HL-60 (cell line): ENCODE data around the gene HEMK1.

ENCODE experiments used
- DNase-seq, 2 experiments: peaks; one replicate each; pipeline ENCODE4 v3.0.0-alpha.2; 2010 to 2020; ENCODE audit warnings: low read depth in 1 of 2, low spot score in 1 of 2
- H3K27ac ChIP-seq: fragments of 250-450 bp; sonication (Bioruptor Pico); replicated peaks from 2 replicates; pipeline ENCODE4 v1.5.1; 2020; ENCODE audit warnings: mild to moderate bottlenecking, moderate library complexity
- H3K27me3 ChIP-seq: fragments of 250-450 bp; sonication (Bioruptor Pico); 2 replicates; pipeline ENCODE4 v1.5.1; 2021; ENCODE audit warnings: mild to moderate bottlenecking, moderate library complexity; ENCODE audit not compliant: insufficient read depth, poor library complexity, severe bottlenecking
- H3K4me3 ChIP-seq: replicated peaks from 2 replicates; pipeline ENCODE4 v1.5.1; 2011; ENCODE audit warnings: mild to moderate bottlenecking, control low read depth, low read length; ENCODE audit not compliant: insufficient read depth
- CTCF ChIP-seq: IDR thresholded peaks from one replicate; pipeline ENCODE4 v1.5.1; 2011; ENCODE audit warnings: low read length, control low read depth, inconsistent platforms; ENCODE audit not compliant: insufficient read depth
- GABPA ChIP-seq: IDR thresholded peaks from 2 replicates; pipeline ENCODE4 v1.6.1; 2012; ENCODE audit warnings: low read depth
- POLR2AphosphoS5 ChIP-seq: IDR thresholded peaks from 2 replicates; pipeline ENCODE4 v1.6.1; 2012; ENCODE audit warnings: low read depth
- REST ChIP-seq: IDR thresholded peaks from 2 replicates; pipeline ENCODE4 v1.6.1; 2012; ENCODE audit warnings: low read depth; ENCODE audit not compliant: insufficient replicate concordance
- SPI1 ChIP-seq: IDR thresholded peaks from 2 replicates; pipeline ENCODE4 v1.6.1; 2012; ENCODE audit warnings: low read depth, mild to moderate bottlenecking, borderline replicate concordance

HEMK1 gene

DNA sequence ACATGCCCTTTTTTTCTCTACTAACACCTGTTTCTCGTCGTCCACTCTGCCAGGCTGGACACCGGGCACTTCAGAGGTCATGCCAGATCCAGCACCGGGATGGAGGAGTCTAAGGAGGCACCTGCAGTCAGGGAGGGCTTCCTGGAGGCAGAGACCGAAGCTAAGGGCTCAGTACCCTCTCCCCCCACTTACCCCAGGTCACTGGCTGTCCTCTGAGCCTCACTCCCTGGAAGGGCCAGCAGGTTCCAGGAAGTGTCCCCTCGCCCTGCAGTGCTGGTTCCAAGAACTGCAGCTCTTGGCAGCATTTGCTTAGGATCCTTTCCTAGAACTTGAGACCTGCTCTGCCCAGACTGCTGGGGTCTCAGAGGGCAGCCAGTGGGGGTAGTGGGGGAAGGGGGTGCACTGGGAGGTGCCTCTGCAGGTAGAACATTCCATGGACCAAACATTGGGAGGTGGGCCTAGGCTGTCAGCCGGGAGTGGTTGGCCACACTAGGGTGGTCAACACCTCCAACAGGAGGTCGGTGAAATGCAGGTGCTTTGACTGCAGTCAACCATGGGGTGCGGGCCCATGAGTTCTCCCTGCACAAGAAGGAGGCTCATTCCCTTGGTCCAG, 30.9 kb downstream of the HEMK1 start:
- no peak for DNase-seq
- Histone ChIP-seq H3K4me3 (no peak overlapping the region), H3K27ac (peak overlapping the region; percentile 94), H3K27me3 (no peaks in the 10 kb centered on the region)
- TF ChIP-seq CTCF (no peak), POLR2AphosphoS5 (no peak), GABPA (no peak)

DNA sequence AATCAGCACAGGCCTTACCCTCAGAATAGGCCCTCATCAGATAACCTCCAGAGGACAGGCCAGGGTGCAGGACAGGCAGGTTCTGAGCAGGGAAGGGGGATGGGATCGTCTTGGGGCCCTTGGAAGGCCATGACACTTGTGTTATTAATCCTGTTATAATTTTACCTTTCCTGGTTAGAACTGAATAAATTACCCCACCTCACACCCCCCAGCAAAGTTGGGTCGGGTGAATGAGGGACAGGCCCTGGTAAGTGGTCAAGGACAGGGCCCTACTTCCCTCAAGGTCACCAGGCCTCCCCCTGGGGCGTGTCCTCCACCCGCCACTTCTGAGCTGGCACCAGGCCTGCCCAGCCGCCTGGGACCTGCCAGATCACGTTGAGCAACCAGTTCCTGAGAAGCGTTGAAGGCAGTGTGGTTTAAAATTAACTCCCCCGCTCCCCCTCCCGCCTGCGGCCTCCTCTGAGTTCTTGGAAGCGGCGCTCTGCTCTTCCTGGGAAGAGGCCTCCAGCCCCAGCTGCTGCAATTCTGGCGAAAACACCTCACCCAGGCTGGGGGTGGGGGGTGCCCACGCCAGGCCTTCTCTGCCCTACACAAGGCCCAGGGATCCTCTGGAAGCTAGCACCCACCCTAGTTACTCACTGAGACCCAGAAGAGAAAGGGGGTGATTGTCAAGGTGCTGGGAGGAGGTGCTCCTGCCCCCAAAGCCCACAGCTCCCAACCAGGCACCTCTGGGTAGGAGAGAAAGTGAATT, 31.7 kb downstream of the HEMK1 start:
- Histone ChIP-seq H3K27ac (peak overlapping the region; percentile 94), H3K4me3 (no peak overlapping the region), H3K27me3 (no peaks in the 10 kb centered on the region)
- DNase-seq = peak; percentile 97 to 98
- TF ChIP-seq GABPA = no peak
- TF ChIP-seq CTCF = no peak
- TF ChIP-seq POLR2AphosphoS5 = peak; percentile 91

GRCh38 chr3:50602595-50603191, 33.4 kb downstream of the HEMK1 start:
- Histone ChIP-seq H3K4me3 (no peak overlapping the region), H3K27ac (peak overlapping the region; percentile 94), H3K27me3 (no peaks in the 10 kb centered on the region)
- no peak for DNase-seq
- TF ChIP-seq POLR2AphosphoS5 = no peak
- TF ChIP-seq GABPA = no peak
- no peak for TF ChIP-seq REST
- no peak for TF ChIP-seq SPI1
- TF ChIP-seq CTCF = no peak

DNA sequence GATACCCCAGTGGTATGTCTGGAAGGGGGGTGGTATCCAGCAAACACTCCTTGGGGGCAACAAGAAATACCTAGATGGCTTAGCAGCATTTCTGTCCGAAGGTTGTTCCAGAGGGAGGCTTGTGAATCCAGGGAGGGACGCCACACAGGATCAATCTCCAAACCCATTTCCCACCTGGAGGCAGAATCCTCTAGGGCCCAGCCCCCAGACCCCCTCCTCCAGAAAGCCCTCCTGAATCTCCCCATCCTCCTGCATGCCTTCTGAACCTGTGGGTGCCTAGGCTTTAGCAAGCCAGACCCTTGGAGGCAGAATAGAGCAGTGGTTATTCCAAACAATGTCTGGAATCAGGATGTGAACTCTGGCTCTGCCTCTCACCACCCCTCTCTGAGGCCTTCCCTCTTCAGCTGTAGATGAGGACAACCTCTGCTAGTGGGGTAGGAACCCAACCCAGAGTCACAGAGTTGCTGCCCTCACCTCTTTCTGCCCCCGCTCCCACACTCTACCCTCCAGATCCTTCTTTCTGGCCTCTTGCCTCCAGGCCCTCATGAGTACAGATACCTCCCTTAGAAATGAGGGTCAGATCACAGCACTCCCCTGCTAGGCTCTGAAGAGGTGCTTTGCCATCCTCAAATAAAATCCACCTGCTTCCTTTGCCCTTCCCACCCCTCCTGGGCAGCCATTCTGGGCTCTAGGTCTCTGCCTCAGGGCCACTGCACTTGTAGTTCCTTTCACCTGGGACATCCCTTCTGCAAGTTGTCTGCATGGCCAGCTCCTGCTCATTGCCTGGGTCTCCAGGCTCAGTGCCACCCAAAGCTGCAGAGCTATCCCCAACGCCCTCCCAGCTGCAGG, 34.2 kb downstream of the HEMK1 start:
- no peak for TF ChIP-seq GABPA
- no peak for TF ChIP-seq SPI1
- no peak for TF ChIP-seq CTCF
- no peak for TF ChIP-seq REST
- TF ChIP-seq POLR2AphosphoS5 = no peak
- DNase-seq = no peak
- H3K27me3 ChIP-seq = no peaks in the 10 kb centered on the region
- H3K27ac ChIP-seq = no peak overlapping the region; the same call in 1 of the 2 replicates
- H3K4me3 ChIP-seq = no peak overlapping the region
